HG03432 (cell line): ENCODE data around the gene PIGR.

Source experiments
- ATAC-seq: cut with Tn5 transposase; IDR thresholded peaks from one replicate; pipeline ENCODE4 v1.9.1; 2021; ENCODE audit warnings: mild to moderate bottlenecking, moderate library complexity; ENCODE audit not compliant: unreplicated experiment

The PIGR gene

GRCh38 chr1:206893380-206893779 is 52.9 kb downstream of the PIGR start:
- ATAC-seq, result no peak

DNA sequence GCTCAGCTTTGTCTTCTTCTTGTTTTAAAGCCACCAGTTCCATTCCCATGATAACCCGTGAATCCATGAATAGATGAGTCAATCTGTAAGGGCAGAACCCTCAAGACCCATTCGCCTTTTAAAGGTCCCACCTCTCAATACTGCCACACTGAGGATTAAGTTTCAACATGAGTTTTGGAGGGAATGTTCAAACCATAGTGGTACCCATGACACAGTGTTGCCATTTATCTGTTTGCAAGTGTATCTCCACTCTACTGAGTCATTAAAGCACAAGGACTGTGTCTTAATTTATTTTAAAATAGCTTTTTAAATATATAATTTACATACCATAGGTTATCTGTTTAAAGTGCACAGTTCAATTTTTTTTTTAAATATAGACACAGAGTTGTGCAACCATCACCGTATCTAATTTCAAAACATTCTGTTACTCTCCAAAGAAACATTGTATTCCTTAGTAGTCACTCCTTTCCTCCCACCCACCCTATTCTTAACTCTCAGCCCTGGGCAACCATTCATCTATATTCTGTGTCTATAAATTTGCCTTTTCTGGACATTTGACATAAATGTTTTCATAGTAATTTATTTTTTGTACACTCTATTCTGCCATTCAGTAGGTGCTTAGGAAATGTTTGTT is 53.8 kb downstream of the PIGR start:
- ATAC-seq, result no peak

- ATAC-seq, result no peak
Measured at GRCh38 chr1:206891412-206891811, 54.9 kb downstream of the PIGR start.

GRCh38 chr1:206890125-206891060 is 55.9 kb downstream of the PIGR start:
- no peak for ATAC-seq

- ATAC-seq, result no peak
Measured at GRCh38 chr1:206887701-206888100, 58.6 kb downstream of the PIGR start.

GRCh38 chr1:206886831-206887230 is 59.4 kb downstream of the PIGR start:
- no peak for ATAC-seq

DNA sequence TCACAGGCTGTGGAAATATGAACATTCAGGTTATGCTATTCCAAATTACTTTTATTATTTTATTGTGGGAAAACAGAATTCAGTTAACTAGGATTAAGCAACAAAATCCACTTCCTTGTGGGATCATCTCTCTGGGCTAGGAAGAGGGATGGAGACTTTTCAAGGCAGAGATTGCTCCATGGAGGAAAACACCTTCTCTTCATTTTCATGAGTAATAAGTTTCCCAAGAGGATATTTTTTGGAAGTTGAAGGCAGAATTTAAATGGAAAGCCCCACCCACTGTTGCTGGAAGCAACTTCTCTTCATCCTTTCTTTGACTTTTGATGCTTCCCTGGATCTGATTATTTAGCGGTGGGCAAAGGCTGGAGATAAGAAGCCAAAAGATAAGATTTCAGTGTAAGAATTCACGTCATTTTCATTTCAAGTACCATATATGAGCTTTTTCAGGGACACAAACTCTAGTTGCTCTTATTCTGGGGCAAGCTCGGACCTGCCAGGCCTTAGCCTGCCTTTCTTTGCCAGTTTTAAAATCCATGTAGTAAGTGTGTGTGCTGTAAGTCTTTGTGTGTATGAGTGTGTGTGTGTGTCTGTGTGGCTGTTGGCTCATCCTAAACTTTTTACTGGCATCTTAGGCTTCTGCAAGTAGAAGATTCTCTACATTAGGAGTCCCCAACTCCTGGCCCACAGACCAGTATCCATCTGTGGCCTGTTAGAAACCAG is 60.8 kb downstream of the PIGR start:
- no peak for ATAC-seq

GRCh38 chr1:206883876-206884275 is 62.4 kb downstream of the PIGR start:
- ATAC-seq, result no peak

- ATAC-seq, result no peak
Measured at GRCh38 chr1:206883160-206883559, 63.1 kb downstream of the PIGR start.

GRCh38 chr1:206882555-206882954 is 63.7 kb downstream of the PIGR start:
- ATAC-seq, result no peak

GRCh38 chr1:206880314-206880713 is 66.0 kb downstream of the PIGR start:
- ATAC-seq, result no peak
